Lower leg skin (tissue), 4 donors: ENCODE results near the gene SYCP2L. TPM values are rescaled to one million over a fixed set of nuclear protein-coding genes. Genes with fewer than 3 reads are reported as not detected.
"Not testable (repeated sequence)": the region's sequence is repeated elsewhere in the genome, so short reads cannot be mapped to it uniquely, and the experiment has no call there.

ENCODE experiments used
- DNase-seq, 2 donors: peaks; one replicate each; pipeline ENCODE4 v3.0.0-alpha.2; 2019; ENCODE audit warnings: low spot score in 2 of 2
- H3K4me3 ChIP-seq: fragments of 200-600 bp; sonication (generic); 2 replicates; pipeline ENCODE4 v1.5.1; 2017; ENCODE audit warnings: mild to moderate bottlenecking, low read depth; ENCODE audit not compliant: poor library complexity, severe bottlenecking
- POLR2A ChIP-seq, 2 donors: fragments of 450-650 bp; IDR thresholded peaks; one replicate each; pipeline ENCODE4 v1.6.1; 2016 to 2017; ENCODE audit warnings: antibody characterized with exemption in 2 of 2, mild to moderate bottlenecking in 1 of 2, moderate library complexity in 1 of 2
- WGBS, 2 donors: methylation state at CpG; one replicate each; pipeline ENCODE4 v1.1.5; 2018; 5-methylcytosine and 5-hydroxymethylcytosine counted together
- intact Hi-C: fragments of 100-400 bp; cut with DNase I; formaldehyde crosslinking; loops from one replicate; pipeline ENCODE4 v1.15.0; 2023; ENCODE audit warnings: low total_unique reads
- total RNA-seq, 4 donors: library from RNA; depleted of rRNA; stranded (reverse); fragments of >200 nt; gene quantifications; one replicate each; pipeline ENCODE4 v1.1.0, GENCODE V29; 2016
- TF ChIP-seq, protein P1 (sequence below), 3 donors: fragments of 450-650 bp; IDR thresholded peaks; one replicate each; pipeline ENCODE4 v1.5.1; 2016; ENCODE audit warnings: antibody characterized with exemption in 3 of 3, mild to moderate bottlenecking in 3 of 3, moderate library complexity in 2 of 3

SYCP2L gene
- total RNA-seq, 4 donors from 2014 or later, result 0.17 to 0.69 (median 0.29) TPM; not detected in 1

- no peak overlapping the region for H3K4me3 ChIP-seq
- no peak for DNase-seq
Observed at GRCh38 chr6:10882657-10883171, 4.1 kb upstream of the SYCP2L start.

GRCh38 chr6:10883312-10884244 lies 3.3 kb upstream of the SYCP2L start:
- TF ChIP-seq POLR2A (IDR thresholded peaks at IDR 0.05), result no peak
- TF ChIP-seq, protein P1, sequence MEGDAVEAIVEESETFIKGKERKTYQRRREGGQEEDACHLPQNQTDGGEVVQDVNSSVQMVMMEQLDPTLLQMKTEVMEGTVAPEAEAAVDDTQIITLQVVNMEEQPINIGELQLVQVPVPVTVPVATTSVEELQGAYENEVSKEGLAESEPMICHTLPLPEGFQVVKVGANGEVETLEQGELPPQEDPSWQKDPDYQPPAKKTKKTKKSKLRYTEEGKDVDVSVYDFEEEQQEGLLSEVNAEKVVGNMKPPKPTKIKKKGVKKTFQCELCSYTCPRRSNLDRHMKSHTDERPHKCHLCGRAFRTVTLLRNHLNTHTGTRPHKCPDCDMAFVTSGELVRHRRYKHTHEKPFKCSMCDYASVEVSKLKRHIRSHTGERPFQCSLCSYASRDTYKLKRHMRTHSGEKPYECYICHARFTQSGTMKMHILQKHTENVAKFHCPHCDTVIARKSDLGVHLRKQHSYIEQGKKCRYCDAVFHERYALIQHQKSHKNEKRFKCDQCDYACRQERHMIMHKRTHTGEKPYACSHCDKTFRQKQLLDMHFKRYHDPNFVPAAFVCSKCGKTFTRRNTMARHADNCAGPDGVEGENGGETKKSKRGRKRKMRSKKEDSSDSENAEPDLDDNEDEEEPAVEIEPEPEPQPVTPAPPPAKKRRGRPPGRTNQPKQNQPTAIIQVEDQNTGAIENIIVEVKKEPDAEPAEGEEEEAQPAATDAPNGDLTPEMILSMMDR (IDR thresholded peaks at IDR 0.05), result no peak
- no peak for DNase-seq
- H3K4me3 ChIP-seq, result no peak overlapping the region
- intact Hi-C loops, result no loop called here
- 14 to 17% methylated on average over 51 of the region's 51 CpGs for WGBS, 2 donors

More at GRCh38 chr6:10882657-10883171, 4.1 kb upstream of the SYCP2L start:
- no peak for TF ChIP-seq POLR2A (IDR thresholded peaks at IDR 0.05)
- TF ChIP-seq, protein P1 (IDR thresholded peaks at IDR 0.05), result no peak
- 3 to 6% methylated on average over 28 of the region's 28 CpGs for WGBS, 2 donors
- intact Hi-C loops, result no loop called here

DNA sequence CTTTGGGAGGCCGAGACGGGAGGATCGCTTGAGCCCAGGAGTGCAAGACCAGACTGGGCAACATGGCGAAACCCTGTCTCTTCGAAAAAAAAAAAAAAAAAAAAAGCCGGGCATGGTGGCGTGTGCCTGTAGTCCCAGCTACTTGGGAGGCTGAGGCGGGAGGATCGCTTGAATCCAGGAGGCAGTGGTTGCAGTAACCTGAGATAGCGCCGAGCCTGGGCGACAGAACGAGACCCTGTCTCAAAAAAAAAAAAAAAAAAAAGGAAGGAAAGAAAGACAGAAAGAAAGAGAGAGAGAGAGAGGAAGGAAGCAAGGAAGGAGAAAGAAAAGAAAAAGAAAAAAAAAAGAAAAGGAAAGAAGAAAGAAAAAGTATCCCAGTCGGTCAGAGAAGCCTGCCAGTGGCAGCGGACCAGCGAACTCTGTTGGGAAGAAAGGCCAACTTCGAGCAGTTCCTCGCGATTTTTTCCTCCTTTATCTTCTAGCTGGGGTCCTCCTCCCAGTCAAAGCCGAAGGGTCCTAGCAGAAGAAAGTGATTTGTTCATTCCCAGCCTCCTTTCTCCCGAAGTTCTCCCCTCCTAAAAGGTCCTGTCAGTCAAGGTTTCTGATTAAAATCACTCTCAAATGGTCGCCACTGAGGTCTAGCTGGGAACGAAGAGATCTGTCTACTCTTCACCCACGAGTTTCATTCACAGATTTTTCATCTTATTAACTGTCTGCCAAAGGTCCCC lies 2.4 kb upstream of the SYCP2L start:
- 27% methylated on average over 24 of the region's 24 CpGs for WGBS, 2 donors
- H3K4me3 ChIP-seq, result no peak overlapping the region
- TF ChIP-seq POLR2A (IDR thresholded peaks at IDR 0.05), result no peak
- no peak for DNase-seq
- intact Hi-C loops, result no loop called here

DNA sequence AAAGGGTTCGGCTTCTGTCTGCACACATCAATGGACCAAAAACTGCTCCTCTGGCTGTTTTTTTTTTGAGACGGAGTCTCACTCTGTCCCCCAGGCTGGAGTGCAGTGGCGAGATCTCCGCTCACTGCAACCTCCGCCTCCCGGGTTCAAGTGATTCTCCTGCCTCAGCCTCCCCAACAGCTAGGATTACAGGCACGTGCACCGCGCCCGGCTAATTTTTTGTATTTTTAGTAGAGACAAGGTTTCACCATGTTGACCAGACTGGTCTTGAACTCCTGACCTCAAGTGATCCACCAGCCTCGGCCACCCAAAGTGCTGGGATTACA lies 524 bp upstream of the SYCP2L start:
- DNase-seq, intact Hi-C loops, H3K4me3 ChIP-seq: not testable (repeated sequence)
- WGBS, 2 donors, result 20 to 25% methylated on average over 11 of the region's 11 CpGs

- TF ChIP-seq, protein P1 (IDR thresholded peaks at IDR 0.05), result no peak
- TF ChIP-seq POLR2A (IDR thresholded peaks at IDR 0.05), result no peak
- WGBS, 2 donors, result 94 to 97% methylated on average over 1 of the region's 1 CpG
- H3K4me3 ChIP-seq, result no peak overlapping the region
- no peak for DNase-seq
- intact Hi-C loops, result no loop called here
Observed at GRCh38 chr6:10890151-10890550, 3.3 kb downstream of the SYCP2L start.

- DNase-seq, result no peak
- intact Hi-C loops, result no loop called here
- WGBS, 2 donors, result 92 to 93% methylated on average over 5 of the region's 5 CpGs
- H3K4me3 ChIP-seq, result no peak overlapping the region
- no peak for TF ChIP-seq POLR2A (IDR thresholded peaks at IDR 0.05)
- TF ChIP-seq, protein P1 (IDR thresholded peaks at IDR 0.05), result no peak
Observed at GRCh38 chr6:10891960-10892359, 5.1 kb downstream of the SYCP2L start.
